ENCODE results near the gene GNB1L. TPM values are rescaled to one million over a fixed set of nuclear protein-coding genes. Genes with fewer than 3 reads are reported as not detected.

GNB1L gene
- total RNA-seq, 1 donor from 2014 or later: 6.1 TPM

DNA sequence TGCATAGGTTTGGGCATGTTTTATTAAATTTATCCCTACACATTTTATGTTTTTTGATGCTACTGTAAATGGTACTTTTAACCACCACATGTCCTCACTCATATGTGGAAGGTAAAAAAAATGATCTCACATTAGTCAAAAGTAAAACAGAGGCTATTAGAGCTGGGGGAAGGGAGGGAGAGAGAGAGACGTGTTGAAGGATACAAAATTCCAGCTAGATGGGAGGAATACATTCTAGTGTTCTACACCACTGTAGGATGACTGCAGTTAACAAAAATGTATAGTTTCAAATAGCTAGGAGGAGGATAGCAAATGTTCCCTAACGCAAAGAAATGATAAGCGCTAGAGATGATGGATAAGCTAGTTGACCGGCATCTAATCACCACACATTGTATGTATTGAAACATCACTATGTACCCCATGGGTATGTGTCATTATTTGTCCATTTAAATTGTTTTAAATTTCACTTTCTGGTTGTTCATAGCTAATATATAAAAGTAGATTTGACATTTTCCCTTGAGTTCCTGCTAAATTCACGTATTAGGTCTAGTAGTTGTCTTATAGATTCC lies 9.9 kb upstream of the GNB1L start:
- H3K27ac Mint-ChIP-seq (ENCODE audit: unreplicated experiment): no peak overlapping the region
- H3K27me3 Mint-ChIP-seq (ENCODE audit: unreplicated experiment): no peaks in the 10 kb centered on the region
- no peak for DNase-seq (ENCODE audit: extremely low spot score, unreplicated experiment)
- no peak overlapping the region for H3K4me3 Mint-ChIP-seq (ENCODE audit: unreplicated experiment)
- no peaks in the 10 kb centered on the region for H3K36me3 Mint-ChIP-seq (ENCODE audit: unreplicated experiment)
- TF ChIP-seq, protein P1, sequence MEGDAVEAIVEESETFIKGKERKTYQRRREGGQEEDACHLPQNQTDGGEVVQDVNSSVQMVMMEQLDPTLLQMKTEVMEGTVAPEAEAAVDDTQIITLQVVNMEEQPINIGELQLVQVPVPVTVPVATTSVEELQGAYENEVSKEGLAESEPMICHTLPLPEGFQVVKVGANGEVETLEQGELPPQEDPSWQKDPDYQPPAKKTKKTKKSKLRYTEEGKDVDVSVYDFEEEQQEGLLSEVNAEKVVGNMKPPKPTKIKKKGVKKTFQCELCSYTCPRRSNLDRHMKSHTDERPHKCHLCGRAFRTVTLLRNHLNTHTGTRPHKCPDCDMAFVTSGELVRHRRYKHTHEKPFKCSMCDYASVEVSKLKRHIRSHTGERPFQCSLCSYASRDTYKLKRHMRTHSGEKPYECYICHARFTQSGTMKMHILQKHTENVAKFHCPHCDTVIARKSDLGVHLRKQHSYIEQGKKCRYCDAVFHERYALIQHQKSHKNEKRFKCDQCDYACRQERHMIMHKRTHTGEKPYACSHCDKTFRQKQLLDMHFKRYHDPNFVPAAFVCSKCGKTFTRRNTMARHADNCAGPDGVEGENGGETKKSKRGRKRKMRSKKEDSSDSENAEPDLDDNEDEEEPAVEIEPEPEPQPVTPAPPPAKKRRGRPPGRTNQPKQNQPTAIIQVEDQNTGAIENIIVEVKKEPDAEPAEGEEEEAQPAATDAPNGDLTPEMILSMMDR (IDR thresholded peaks at IDR 0.05): no peak
- H3K4me1 Mint-ChIP-seq (ENCODE audit: unreplicated experiment): peaks cover 9% of the 10 kb centered on the region
- no peaks in the 10 kb centered on the region for H3K9me3 Mint-ChIP-seq (ENCODE audit: unreplicated experiment)

DNA sequence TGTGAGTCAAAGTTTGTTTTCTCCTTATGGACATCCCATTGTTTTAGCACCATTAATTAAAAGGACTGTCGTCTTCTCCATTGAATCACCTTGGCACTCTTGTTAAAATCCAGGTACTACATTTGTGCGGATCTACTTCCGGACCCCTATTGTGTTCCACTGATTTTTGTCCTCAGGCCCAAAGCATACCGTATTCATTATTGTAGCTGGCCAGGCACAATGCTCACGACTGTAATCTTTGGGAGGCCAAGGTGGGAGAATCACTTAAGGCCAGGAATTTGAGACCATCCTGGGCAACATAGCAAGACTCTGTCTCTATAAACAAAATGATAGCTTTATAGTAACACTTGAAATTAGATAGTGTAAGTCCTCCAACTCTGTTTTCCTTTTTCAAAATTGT lies 8.9 kb upstream of the GNB1L start:
- Mint-ChIP-seq H3K27ac (ENCODE audit: unreplicated experiment) (no peak overlapping the region), H3K4me3 (ENCODE audit: unreplicated experiment) (no peak overlapping the region), H3K4me1 (ENCODE audit: unreplicated experiment) (peaks cover 9% of the 10 kb centered on the region), H3K9me3 (ENCODE audit: unreplicated experiment) (no peaks in the 10 kb centered on the region), H3K27me3 (ENCODE audit: unreplicated experiment) (no peaks in the 10 kb centered on the region), H3K36me3 (ENCODE audit: unreplicated experiment) (no peaks in the 10 kb centered on the region)
- DNase-seq (ENCODE audit: extremely low spot score, unreplicated experiment): no peak
- TF ChIP-seq, protein P1 (IDR thresholded peaks at IDR 0.05): no peak

DNA sequence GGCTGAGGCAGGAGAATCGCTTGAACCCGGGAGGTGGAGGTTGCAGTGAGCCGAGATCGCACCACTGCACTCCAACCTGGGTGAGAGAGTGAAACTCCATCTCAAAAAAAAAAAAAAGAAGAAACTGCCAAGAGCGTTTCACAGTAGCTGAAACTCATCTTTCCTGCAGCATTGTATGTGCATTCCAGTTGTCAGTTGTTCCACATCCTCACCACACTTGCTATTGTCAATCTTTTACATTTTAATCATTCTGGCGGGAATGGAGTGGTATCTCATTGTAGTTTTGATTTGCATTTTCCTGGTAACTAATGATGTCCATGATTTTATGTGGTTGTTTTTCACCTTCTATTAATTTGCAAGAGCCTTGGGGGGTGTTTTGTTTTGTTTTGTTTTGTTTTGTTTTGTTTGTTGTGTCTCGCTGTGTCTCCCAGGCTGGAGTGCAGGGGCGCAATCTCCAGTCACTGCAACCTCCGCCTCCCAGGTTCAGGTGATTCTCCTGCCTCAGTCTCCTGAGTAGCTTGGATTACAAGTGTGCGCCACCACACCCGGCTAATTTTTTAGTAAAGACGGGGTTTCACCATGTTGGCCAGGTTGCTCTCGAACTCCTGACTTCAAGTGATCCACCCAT lies 8.1 kb upstream of the GNB1L start:
- no peak overlapping the region for H3K27ac Mint-ChIP-seq (ENCODE audit: unreplicated experiment)
- TF ChIP-seq, protein P1 (IDR thresholded peaks at IDR 0.05): no peak
- H3K27me3 Mint-ChIP-seq (ENCODE audit: unreplicated experiment): no peaks in the 10 kb centered on the region
- no peaks in the 10 kb centered on the region for H3K36me3 Mint-ChIP-seq (ENCODE audit: unreplicated experiment)
- no peak for DNase-seq (ENCODE audit: extremely low spot score, unreplicated experiment)
- H3K4me3 Mint-ChIP-seq (ENCODE audit: unreplicated experiment): no peak overlapping the region
- no peaks in the 10 kb centered on the region for H3K9me3 Mint-ChIP-seq (ENCODE audit: unreplicated experiment)
- H3K4me1 Mint-ChIP-seq (ENCODE audit: unreplicated experiment): peaks cover 9% of the 10 kb centered on the region

DNA sequence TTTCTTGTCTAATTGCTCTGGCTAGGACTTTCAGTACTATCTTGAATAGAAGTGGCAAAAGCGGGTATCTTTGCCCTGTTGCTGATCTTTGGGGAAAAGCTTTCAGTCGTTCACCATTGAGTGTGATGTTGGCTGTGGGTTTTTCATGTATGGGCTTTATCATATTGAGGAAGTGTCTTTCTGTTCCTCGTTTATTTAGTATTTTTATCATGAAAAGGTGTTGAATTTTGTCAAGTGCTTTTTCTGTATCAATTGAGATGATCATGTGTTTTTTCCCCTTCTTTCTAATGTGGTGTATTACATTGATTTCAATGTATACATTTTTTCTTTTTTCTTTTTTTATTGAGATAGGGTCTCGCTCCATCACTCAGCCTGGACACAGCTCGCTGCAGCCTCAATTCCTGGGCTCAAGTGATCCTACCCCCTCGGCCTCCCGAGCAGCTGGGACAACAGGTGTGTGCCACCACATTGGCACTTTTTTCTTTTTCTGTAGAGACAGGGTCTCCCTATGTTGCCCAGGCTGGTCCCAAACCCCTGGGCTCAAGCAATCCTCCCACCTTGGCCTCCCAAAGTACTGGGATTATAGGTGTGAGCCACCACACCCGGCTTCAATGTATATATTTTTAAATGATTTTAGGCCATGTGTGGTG lies 5.3 kb upstream of the GNB1L start:
- Mint-ChIP-seq H3K9me3 (ENCODE audit: unreplicated experiment) (no peaks in the 10 kb centered on the region), H3K4me3 (ENCODE audit: unreplicated experiment) (no peak overlapping the region), H3K27me3 (ENCODE audit: unreplicated experiment) (no peaks in the 10 kb centered on the region), H3K36me3 (ENCODE audit: unreplicated experiment) (no peaks in the 10 kb centered on the region), H3K27ac (ENCODE audit: unreplicated experiment) (no peak overlapping the region), H3K4me1 (ENCODE audit: unreplicated experiment) (peaks cover 14% of the 10 kb centered on the region)
- no peak for DNase-seq (ENCODE audit: extremely low spot score, unreplicated experiment)
- TF ChIP-seq, protein P1 (IDR thresholded peaks at IDR 0.05): no peak

DNA sequence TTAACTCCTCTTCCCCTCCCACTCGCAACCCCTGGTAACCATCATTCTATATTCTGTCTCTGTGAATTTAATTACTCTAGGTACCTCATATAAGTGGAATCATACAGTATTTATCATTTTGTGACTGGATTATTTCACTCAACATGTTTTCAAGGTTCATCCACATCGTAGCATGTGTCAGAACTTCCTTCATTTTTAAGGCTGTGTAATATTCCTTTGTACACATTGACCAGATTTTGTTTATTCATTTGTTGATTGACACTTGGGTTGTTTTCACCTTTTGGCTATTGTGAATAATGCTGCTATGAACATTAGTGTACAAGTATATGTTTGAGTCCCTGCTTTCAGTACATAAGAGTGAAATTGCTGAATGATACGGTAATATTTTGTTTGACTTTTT lies 2.7 kb upstream of the GNB1L start:
- Mint-ChIP-seq H3K4me3 (ENCODE audit: unreplicated experiment) (no peak overlapping the region), H3K36me3 (ENCODE audit: unreplicated experiment) (no peaks in the 10 kb centered on the region), H3K4me1 (ENCODE audit: unreplicated experiment) (peaks cover 27% of the 10 kb centered on the region), H3K27ac (ENCODE audit: unreplicated experiment) (no peak overlapping the region), H3K27me3 (ENCODE audit: unreplicated experiment) (no peaks in the 10 kb centered on the region), H3K9me3 (ENCODE audit: unreplicated experiment) (no peaks in the 10 kb centered on the region)
- no peak for DNase-seq (ENCODE audit: extremely low spot score, unreplicated experiment)
- TF ChIP-seq, protein P1 (IDR thresholded peaks at IDR 0.05): no peak
